GM12873 (cell line): ENCODE measurements around the gene GNAL.

Experiments used
- CTCF ChIP-seq: IDR thresholded peaks from 2 replicates; pipeline ENCODE4 v1.5.1; 2012; ENCODE audit warnings: low read depth, mild to moderate bottlenecking, moderate library complexity, low read length, control low read depth; ENCODE audit not compliant: insufficient read depth; ENCODE audit errors: missing control alignments

The GNAL gene

GRCh38 chr18:11810379-11810778, 121.3 kb downstream of the GNAL start:
- no peak for TF ChIP-seq CTCF

GRCh38 chr18:11811009-11811408, 121.9 kb downstream of the GNAL start:
- TF ChIP-seq CTCF = no peak

- TF ChIP-seq CTCF = no peak
These were observed 128.2 kb downstream of the GNAL start for GRCh38 chr18:11817229-11817628.

GRCh38 chr18:11818486-11819203, 129.6 kb downstream of the GNAL start:
- TF ChIP-seq CTCF = no peak

- TF ChIP-seq CTCF = no peak
These were observed 130.9 kb downstream of the GNAL start for GRCh38 chr18:11819938-11820337.

GRCh38 chr18:11820697-11821096, 131.6 kb downstream of the GNAL start:
- TF ChIP-seq CTCF = no peak

- TF ChIP-seq CTCF = no peak
These were observed 132.1 kb downstream of the GNAL start for GRCh38 chr18:11821208-11821607.
